NCI-H2107 treated with DMSO at 0.1 percent for 48 hours (cell line): ENCODE results near the gene FOXO4.

Source experiments
- DNase-seq: peaks from one replicate; lab custom pipeline; 2025; ENCODE audit not compliant: unreplicated experiment; lab: John Stamatoyannopoulos, UW

The FOXO4 gene

DNA sequence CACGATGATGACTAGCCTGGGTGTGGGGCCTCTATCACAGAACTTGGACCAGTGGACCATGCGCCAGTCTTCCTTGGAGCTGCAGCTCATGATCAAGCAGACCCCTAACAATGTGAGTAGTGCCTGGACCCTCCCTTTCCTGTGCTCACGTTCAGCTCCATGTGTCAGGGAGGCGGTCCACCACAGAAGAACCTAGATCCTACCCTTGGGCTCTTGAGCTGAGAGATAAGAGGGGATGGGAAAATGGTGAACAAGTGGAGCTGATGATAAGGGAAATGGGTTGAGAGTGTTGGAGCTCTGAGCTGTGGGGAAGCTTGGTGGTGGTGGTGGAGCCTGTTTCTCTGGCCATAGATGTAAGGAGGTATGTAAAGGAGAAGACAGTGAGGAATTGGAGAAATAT is 35.9 kb downstream of the FOXO4 start:
- no peak for DNase-seq

DNA sequence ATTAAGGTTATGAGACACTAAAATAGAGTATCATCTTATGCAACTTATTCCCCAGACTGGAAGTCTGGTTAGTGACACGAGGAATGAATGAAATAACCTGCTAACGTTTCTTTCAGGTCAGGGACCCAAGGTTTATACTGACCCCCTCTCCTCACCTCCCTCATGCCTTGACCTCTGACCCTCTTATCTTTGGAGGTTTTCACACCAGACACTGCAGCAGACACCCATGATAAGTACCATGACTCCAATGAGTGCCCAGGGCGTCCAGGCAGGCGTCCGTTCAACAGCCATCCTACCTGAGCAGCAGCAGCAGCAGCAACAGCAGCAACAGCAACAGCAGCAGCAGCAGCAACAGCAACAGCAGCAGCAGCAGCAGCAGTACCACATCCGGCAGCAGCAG is 44.8 kb downstream of the FOXO4 start:
- DNase-seq: no peak

DNA sequence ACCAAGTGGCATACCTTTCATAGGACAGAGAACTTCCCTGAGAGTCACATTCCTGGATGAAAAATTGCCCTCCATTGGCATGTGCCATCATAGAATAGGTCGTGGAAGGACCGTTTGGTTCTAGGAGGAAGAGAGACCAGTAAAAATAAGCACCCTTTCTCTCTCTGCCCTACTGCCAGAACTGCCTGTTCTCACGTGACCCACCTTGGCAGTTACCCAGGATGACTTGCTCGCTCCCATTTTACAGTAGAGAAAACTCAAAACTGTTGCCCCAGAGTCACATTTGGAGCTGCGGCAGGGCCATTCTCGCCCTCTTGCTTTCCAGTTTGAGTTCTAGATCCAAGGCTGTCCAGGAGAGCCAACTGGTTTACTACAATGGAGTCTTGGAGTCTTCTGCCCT is 47.9 kb downstream of the FOXO4 start:
- no peak for DNase-seq

DNA sequence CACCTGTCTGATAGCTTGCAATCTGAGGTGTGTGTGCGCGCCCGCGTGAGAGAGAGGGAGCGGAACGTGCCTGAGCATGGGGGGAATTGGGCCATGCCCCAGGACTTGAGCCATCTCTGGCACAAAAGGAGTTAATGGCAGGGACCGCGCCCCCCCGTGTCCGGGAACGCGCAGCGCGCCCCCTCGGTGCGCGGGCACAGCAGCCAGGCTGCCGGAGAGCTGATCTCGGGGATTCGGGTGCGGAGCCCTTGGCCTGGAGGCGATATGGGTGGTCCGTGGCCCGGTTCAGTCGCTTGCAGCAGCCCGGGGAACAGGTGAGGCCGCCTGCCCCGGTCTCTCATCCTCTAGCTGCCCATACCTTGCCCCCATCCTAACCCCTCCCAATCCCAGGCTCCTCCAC is 49.0 kb downstream of the FOXO4 start, which contains the start of gene NLGN3:
Gene NLGN3, plus strand, starts transcription at position 191 of the 400 bp plus-strand sequence. CDS start 2,909 bp downstream, outside the sequence.
- DNase-seq: no peak

DNA sequence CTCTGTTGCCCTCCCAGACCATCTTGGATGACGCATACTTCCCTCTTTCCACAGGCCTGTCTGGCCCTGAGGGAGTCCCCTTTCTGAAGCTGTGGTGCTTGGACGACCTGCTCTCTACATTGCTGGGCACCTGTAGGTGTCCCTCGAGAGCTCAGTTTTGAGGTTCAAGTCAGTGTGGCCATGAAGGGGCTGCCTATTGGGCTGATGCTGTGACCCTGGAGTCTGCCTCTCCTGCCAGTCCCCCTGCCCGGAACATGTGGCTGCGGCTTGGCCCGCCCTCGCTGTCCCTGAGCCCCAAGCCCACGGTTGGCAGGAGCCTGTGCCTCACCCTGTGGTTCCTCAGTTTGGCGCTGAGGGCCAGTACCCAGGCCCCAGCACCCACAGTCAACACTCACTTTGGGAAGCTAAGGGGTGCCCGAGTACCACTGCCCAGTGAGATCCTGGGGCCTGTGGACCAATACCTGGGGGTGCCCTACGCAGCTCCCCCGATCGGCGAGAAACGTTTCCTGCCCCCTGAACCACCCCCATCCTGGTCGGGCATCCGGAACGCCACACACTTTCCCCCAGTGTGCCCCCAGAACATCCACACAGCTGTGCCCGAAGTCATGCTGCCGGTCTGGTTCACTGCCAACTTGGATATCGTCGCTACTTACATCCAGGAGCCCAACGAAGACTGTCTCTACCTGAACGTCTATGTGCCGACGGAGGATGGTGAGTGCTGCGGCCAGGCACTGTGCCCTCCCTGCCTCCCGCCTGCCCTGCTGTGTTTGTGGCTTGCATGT is 52.0 kb downstream of the FOXO4 start:
- no peak for DNase-seq

DNA sequence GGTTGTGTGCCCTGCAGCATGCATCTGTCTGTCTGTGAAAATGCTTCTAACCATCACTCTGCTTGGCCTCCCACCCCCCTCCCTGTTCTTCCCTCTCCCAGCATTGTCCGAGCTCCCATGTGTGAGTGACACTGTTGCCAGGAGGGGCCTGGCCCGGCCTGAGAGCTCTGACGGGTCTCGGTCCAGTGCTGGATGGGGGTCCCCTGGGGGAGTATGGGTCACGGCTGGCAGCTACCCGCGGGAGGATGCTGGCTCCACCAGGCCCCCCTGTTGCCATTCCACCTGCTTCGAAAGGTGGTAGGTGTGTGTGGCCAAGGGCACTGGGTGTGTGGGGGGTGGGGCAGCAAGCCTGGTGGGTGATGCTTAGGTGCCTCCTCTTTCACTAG is 52.6 kb downstream of the FOXO4 start:
- no peak for DNase-seq

DNA sequence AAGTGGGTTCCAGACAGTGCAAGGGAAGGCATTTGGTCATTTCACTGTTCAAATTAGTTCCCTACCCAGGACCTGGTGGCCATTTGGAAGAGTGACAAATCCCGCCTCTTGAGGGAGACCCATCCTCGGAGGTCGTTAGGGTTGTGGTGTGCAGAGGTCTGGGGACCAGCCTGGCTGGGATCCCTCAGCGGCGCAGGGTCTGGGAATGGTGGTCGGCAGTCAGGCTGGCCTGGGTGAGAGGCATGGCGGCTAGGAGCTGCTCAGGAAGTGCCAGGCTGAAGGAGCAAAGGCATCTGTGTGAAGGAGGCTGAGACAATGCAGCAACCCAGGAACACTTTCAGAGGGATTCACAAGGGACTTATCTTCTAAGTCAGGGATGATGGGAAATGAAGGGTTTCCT is 55.7 kb downstream of the FOXO4 start:
- no peak for DNase-seq
